22Rv1 (cell line): ENCODE data around the gene FAM241A.

Experiments used
- CTCF ChIP-seq: fragments of 450-650 bp; IDR thresholded peaks from 2 replicates; pipeline ENCODE4 v1.5.1; 2017; ENCODE audit warnings: mild to moderate bottlenecking
- ZFX ChIP-seq: fragments of 450-650 bp; IDR thresholded peaks from 2 replicates; pipeline ENCODE4 v1.6.1; 2017; ENCODE audit warnings: antibody characterized with exemption, borderline replicate concordance

DNA sequence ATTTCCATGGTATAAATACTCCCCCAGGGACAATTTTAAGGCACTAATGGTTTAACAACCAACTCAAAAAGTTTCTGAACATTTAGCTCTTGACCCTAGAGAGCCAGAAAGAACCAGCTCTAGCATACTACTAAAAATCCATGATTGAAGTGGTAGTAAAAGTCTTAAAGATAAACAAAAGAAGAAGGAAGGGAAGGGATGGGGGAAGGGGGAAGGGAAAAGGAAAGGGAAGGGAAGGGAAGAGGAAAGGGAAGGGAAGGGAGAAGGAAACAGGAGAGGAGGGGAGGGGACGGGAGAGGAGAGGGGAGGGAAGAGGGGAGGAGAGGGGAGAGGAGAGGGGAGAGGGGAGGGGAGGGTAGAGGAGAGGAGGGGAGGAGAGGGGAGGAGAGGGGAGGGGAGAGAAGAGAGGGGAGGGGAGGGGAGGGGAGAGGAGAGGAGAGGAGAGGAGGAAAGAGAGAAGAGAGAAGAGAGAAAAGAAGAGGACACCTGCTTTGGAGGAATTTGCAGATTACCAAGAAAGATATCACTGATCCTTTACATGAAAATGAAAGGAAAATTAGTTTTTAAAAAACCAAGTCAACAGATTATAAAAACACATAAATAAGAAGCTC, 26.4 kb upstream of the FAM241A start:
- TF ChIP-seq CTCF (no peak), ZFX (no peak)
